ENCODE results near the gene TOMM40. TPM values are rescaled to one million over a fixed set of nuclear protein-coding genes. Genes with fewer than 3 reads are reported as not detected.
"Not testable (repeated sequence)": the region's sequence is repeated elsewhere in the genome, so short reads cannot be mapped to it uniquely, and the experiment has no call there.

TOMM40 gene
- total RNA-seq, 4 donors from 2014 or later, result 29.1 to 49.9 (median 41.0) TPM

GRCh38 chr19:44851427-44851826 is 39.6 kb upstream of the TOMM40 start:
- Histone ChIP-seq H3K27ac (replicated peaks in 1 of 4) (peak overlapping the region in 1 of 4 donors; percentile 21), H3K27me3 (no peaks in the 10 kb centered on the region), H3K4me3 (no peak overlapping the region), H3K9me3 (no peaks in the 10 kb centered on the region), H3K36me3 (peaks cover 0 to 22% (median 8%) of the 10 kb centered on the region in 4 donors), H3K4me1 (peaks cover 36 to 59% (median 42%) of the 10 kb centered on the region in 4 donors)
- 67% methylated on average over 2 of the region's 2 CpGs for WGBS
- no peak for DNase-seq (ENCODE audit: extremely low spot score)
- intact Hi-C loops (cut with DNase I), result no loop called here
- TF ChIP-seq EP300 (IDR thresholded peaks at IDR 0.05), result no peak
- no peak for TF ChIP-seq POLR2A (IDR thresholded peaks at IDR 0.05; ENCODE audit: low read depth)
- no peak for TF ChIP-seq POLR2AphosphoS5 (IDR thresholded peaks at IDR 0.05)
- TF ChIP-seq, protein P1, sequence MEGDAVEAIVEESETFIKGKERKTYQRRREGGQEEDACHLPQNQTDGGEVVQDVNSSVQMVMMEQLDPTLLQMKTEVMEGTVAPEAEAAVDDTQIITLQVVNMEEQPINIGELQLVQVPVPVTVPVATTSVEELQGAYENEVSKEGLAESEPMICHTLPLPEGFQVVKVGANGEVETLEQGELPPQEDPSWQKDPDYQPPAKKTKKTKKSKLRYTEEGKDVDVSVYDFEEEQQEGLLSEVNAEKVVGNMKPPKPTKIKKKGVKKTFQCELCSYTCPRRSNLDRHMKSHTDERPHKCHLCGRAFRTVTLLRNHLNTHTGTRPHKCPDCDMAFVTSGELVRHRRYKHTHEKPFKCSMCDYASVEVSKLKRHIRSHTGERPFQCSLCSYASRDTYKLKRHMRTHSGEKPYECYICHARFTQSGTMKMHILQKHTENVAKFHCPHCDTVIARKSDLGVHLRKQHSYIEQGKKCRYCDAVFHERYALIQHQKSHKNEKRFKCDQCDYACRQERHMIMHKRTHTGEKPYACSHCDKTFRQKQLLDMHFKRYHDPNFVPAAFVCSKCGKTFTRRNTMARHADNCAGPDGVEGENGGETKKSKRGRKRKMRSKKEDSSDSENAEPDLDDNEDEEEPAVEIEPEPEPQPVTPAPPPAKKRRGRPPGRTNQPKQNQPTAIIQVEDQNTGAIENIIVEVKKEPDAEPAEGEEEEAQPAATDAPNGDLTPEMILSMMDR (IDR thresholded peaks at IDR 0.05), result no peak

DNA sequence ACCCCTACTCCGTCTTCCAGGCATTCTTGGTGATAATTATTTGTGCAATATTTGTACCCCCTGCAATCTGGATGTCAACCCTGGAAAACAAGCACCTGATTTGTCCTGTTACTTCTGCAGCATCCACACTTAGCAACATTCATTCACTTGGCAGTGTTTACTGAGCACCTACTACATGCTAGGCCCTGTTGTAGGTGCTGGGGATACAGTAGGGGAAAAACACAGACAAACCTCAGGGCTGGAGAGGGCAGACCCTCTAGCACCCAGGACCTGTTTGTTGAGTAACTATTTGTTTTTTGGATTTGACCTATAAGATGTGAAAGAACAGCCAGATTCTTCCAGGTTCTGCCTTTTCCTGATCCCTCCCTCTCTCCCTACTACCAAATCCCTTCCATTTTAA is 35.4 kb upstream of the TOMM40 start:
- Histone ChIP-seq H3K9me3 (no peaks in the 10 kb centered on the region), H3K36me3 (peaks cover 0 to 41% (median 12%) of the 10 kb centered on the region in 4 donors), H3K4me1 (peaks cover 19 to 38% (median 26%) of the 10 kb centered on the region in 4 donors), H3K27ac (replicated peaks in 1 of 4) (peak overlapping the region in 1 of 4 donors; percentile 44), H3K4me3 (no peak overlapping the region), H3K27me3 (no peaks in the 10 kb centered on the region)
- 91% methylated on average over 1 of the region's 1 CpG for WGBS
- intact Hi-C loops (cut with DNase I), result no loop called here
- TF ChIP-seq POLR2AphosphoS5 (IDR thresholded peaks at IDR 0.05), result no peak
- TF ChIP-seq POLR2A (IDR thresholded peaks at IDR 0.05; ENCODE audit: low read depth), result no peak
- no peak for TF ChIP-seq EP300 (IDR thresholded peaks at IDR 0.05)
- TF ChIP-seq, protein P1 (IDR thresholded peaks at IDR 0.05), result no peak
- DNase-seq (ENCODE audit: extremely low spot score), result no peak

DNA sequence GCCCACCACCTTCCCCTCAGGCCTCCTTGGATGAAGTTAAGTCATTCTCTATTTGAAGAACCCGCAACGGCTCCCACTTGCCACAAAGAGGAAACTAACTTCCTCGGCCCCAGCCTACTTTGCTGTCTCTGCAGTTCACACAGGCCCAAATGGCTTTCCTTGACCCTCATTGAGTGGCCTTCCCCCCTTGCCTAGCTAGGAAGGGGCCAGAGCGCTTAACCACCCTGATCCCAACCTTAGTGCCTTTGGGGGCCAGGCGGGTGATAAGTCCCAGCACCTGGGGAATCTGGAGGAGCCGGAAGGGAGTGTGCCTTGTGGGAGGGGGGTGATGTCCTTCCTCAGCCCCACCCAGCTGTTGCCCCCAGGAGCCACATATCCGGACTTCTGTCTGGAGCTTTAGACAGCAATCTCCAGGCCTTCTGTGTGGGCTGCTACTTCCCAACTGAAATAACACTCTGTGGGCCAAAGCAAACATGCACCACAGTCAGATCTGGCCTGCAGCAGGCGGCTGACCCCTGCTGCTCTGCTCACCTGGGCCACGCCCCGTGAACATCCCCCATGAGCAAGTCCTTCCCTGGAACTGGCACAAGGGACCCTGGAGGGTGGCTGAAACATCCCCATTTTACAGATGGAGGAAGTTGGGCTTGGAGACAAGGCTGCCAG is 34.5 kb upstream of the TOMM40 start:
- TF ChIP-seq EP300 (IDR thresholded peaks at IDR 0.05) (no peak), POLR2AphosphoS5 (IDR thresholded peaks at IDR 0.05) (peak in 1 of 2 donors; percentile 10)
- Histone ChIP-seq H3K9me3 (no peaks in the 10 kb centered on the region), H3K36me3 (peaks cover 0 to 46% (median 17%) of the 10 kb centered on the region in 4 donors), H3K4me3 (no peak overlapping the region), H3K4me1 (peaks cover 13 to 28% (median 20%) of the 10 kb centered on the region in 4 donors), H3K27me3 (no peaks in the 10 kb centered on the region), H3K27ac (replicated peaks in 1 of 4) (peak overlapping the region in 3 of 4 donors; percentile 44 to 47 (median 44))
- WGBS, result 72% methylated on average over 7 of the region's 10 CpGs
- intact Hi-C loops (cut with DNase I), result no loop called here
- no peak for DNase-seq (ENCODE audit: extremely low spot score)

GRCh38 chr19:44857837-44858236 is 33.2 kb upstream of the TOMM40 start:
- no peaks in the 10 kb centered on the region for H3K27me3 ChIP-seq
- no peaks in the 10 kb centered on the region for H3K9me3 ChIP-seq
- DNase-seq (ENCODE audit: extremely low spot score), result no peak
- no peak overlapping the region for H3K27ac ChIP-seq (replicated peaks in 1 of 4)
- intact Hi-C loops (cut with DNase I), result no loop called here
- H3K36me3 ChIP-seq, result peaks cover 4 to 44% (median 18%) of the 10 kb centered on the region in 4 donors
- peaks cover 12 to 25% (median 19%) of the 10 kb centered on the region in 4 donors for H3K4me1 ChIP-seq
- no peak overlapping the region for H3K4me3 ChIP-seq
- WGBS, result 76% methylated on average over 4 of the region's 4 CpGs
- TF ChIP-seq, protein P1 (IDR thresholded peaks at IDR 0.05), result no peak
- TF ChIP-seq POLR2A (IDR thresholded peaks at IDR 0.05; ENCODE audit: low read depth) (no peak), EP300 (IDR thresholded peaks at IDR 0.05) (no peak), POLR2AphosphoS5 (IDR thresholded peaks at IDR 0.05) (no peak)

GRCh38 chr19:44861576-44861975 is 29.5 kb upstream of the TOMM40 start:
- 78% methylated on average over 3 of the region's 3 CpGs for WGBS

More at GRCh38 chr19:44861576-44861975, 29.5 kb upstream of the TOMM40 start:
- H3K9me3 ChIP-seq; H3K27me3 ChIP-seq; intact Hi-C loops (cut with DNase I); H3K4me3 ChIP-seq; DNase-seq (ENCODE audit: extremely low spot score); H3K27ac ChIP-seq (replicated peaks in 1 of 4): not testable (repeated sequence)
- Histone ChIP-seq H3K4me1 (peaks cover 9 to 18% (median 14%) of the 10 kb centered on the region in 4 donors), H3K36me3 (peaks cover 13 to 44% (median 29%) of the 10 kb centered on the region in 4 donors)

Measured in esophagus muscularis mucosa (tissue), 4 donors.